ENCODE measurements around the gene LUC7L3. TPM values are rescaled to one million over a fixed set of nuclear protein-coding genes. Genes with fewer than 3 reads are reported as not detected.

The LUC7L3 gene
- total RNA-seq, 4 donors from 2014 or later = 31.6 to 70.2 (median 51.6) TPM

DNA sequence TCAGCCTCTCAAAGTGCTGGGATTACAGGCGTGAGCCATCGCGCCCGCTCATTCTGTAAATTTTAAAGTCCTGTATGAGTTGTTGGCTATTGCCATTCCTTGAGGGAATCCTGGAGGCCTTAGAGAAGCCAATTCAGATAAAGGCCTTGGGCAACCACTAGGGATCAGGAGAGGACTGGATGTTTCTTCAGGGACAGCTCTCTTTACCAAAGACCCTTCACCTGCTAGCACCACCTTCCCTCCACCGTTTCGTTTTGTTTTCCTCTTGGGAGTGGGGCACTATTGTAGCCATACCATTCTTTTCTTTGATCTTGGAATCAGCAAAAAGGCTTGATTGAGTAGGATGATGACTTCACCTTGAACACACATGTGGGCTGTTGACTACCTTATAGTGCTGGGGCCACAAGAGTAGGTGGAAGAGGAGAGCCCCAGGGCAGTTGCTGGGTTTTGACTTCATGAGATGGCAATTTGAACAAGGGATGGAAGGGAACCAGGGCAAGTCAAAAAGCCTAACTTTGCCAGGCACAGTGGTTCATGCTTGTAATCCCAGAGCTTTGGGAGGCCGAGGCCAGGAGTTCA is 54.9 kb downstream of the LUC7L3 start:
- DNase-seq (ENCODE audit: low spot score in 2 of 2) = peak in 1 of 2 donors; percentile 40
- 83 to 89% methylated on average over 7 of the region's 7 CpGs for WGBS, 2 donors
- no peak overlapping the region for H3K4me3 ChIP-seq (ENCODE audit: low read depth, poor library complexity, severe bottlenecking)
- no peak for TF ChIP-seq POLR2A (IDR thresholded peaks at IDR 0.05)
- TF ChIP-seq, protein P1, sequence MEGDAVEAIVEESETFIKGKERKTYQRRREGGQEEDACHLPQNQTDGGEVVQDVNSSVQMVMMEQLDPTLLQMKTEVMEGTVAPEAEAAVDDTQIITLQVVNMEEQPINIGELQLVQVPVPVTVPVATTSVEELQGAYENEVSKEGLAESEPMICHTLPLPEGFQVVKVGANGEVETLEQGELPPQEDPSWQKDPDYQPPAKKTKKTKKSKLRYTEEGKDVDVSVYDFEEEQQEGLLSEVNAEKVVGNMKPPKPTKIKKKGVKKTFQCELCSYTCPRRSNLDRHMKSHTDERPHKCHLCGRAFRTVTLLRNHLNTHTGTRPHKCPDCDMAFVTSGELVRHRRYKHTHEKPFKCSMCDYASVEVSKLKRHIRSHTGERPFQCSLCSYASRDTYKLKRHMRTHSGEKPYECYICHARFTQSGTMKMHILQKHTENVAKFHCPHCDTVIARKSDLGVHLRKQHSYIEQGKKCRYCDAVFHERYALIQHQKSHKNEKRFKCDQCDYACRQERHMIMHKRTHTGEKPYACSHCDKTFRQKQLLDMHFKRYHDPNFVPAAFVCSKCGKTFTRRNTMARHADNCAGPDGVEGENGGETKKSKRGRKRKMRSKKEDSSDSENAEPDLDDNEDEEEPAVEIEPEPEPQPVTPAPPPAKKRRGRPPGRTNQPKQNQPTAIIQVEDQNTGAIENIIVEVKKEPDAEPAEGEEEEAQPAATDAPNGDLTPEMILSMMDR (IDR thresholded peaks at IDR 0.05) = no peak
- intact Hi-C loops (cut with DNase I; ENCODE audit: low total_unique reads) = no loop called here

GRCh38 chr17:50775926-50776325 is 56.5 kb downstream of the LUC7L3 start:
- peak in 1 of 2 donors; percentile 37 for DNase-seq (ENCODE audit: low spot score in 2 of 2)
- intact Hi-C loops (cut with DNase I; ENCODE audit: low total_unique reads) = no loop called here
- TF ChIP-seq, protein P1 (IDR thresholded peaks at IDR 0.05) = no peak
- TF ChIP-seq POLR2A (IDR thresholded peaks at IDR 0.05) = no peak
- no peak overlapping the region for H3K4me3 ChIP-seq (ENCODE audit: low read depth, poor library complexity, severe bottlenecking)
- 82 to 100% methylated on average over 3 of the region's 3 CpGs for WGBS, 2 donors

DNA sequence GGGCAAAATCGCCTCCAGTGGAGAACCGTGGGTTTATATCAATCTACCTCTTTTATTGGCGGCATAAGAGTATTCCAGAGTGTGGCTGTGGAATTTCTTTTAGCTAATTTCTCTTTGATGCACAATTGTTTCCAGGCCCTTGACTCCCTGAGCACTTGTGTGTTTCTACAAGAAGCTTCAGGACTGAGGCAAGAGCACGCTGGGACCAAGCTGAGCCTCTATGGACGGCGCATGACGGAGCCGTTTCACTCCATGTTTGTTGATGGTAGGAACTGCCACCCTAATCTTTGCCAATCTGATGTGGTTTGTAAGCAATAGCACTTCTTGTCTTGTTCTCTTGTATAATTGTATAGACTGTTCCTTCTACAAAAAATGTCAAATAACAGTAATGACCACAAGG is 59.1 kb downstream of the LUC7L3 start:
- TF ChIP-seq, protein P1 (IDR thresholded peaks at IDR 0.05) = no peak
- TF ChIP-seq POLR2A (IDR thresholded peaks at IDR 0.05) = no peak
- 86 to 88% methylated on average over 8 of the region's 8 CpGs for WGBS, 2 donors
- no peak for DNase-seq (ENCODE audit: low spot score in 2 of 2)
- no peak overlapping the region for H3K4me3 ChIP-seq (ENCODE audit: low read depth, poor library complexity, severe bottlenecking)
- intact Hi-C loops (cut with DNase I; ENCODE audit: low total_unique reads) = no loop called here

DNA sequence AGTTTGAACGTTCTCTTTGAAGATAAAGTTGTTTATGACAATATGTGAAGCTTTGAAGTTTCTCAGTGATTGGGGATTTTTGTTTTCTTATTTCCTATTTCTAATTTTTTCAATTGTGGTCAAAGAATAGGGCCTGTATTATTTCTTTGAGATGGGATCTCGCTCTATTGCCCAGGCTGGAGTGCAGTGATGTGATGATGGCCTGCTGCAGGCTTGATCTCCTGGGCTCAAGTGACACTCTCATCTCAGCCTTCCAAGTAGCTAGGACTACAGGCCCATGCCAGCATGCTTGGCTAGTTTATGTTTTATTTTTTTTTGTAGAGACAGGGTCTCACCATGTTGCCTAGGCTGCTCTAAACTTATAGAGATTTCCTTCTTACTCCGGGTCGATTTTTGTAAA is 59.6 kb downstream of the LUC7L3 start:
- intact Hi-C loops (cut with DNase I; ENCODE audit: low total_unique reads) = no loop called here
- WGBS, 2 donors = 88 to 91% methylated on average over 4 of the region's 4 CpGs
- H3K4me3 ChIP-seq (ENCODE audit: low read depth, poor library complexity, severe bottlenecking) = no peak overlapping the region
- TF ChIP-seq, protein P1 (IDR thresholded peaks at IDR 0.05) = no peak
- no peak for TF ChIP-seq POLR2A (IDR thresholded peaks at IDR 0.05)
- no peak for DNase-seq (ENCODE audit: low spot score in 2 of 2)

DNA sequence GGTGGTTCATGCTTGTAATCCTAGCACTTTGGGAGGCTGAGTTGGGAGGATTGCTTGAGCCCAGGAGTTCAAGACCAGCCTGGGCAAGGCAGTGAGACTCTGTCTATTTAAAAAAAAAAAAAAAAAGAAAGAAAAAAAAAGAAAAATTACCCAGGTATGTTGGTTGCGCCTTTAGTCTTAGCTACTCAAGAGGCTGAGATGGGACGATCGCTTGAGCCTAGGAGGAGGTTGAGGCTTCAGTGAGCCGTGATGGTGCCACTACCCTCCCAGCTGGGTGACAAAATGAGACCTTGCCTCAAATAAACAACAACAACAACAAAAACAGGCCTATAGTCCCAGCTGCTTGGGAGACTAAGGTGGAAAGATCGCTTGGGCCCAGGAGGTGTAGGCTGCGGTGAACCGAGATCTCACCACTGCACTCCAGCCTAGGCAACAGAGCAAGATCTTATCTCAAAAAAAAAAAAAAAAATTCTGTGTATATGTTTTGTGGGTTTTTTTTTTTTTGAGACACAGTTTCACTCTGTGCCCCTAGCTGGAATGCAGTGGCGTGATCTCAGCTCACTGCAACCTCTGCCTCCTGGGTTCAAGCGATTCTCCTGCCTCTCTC is 60.4 kb downstream of the LUC7L3 start:
- no peak for TF ChIP-seq POLR2A (IDR thresholded peaks at IDR 0.05)
- TF ChIP-seq, protein P1 (IDR thresholded peaks at IDR 0.05) = no peak
- no peak for DNase-seq (ENCODE audit: low spot score in 2 of 2)
- WGBS, 2 donors = 92 to 94% methylated on average over 9 of the region's 9 CpGs
- intact Hi-C loops (cut with DNase I; ENCODE audit: low total_unique reads) = no loop called here
- H3K4me3 ChIP-seq (ENCODE audit: low read depth, poor library complexity, severe bottlenecking) = no peak overlapping the region

DNA sequence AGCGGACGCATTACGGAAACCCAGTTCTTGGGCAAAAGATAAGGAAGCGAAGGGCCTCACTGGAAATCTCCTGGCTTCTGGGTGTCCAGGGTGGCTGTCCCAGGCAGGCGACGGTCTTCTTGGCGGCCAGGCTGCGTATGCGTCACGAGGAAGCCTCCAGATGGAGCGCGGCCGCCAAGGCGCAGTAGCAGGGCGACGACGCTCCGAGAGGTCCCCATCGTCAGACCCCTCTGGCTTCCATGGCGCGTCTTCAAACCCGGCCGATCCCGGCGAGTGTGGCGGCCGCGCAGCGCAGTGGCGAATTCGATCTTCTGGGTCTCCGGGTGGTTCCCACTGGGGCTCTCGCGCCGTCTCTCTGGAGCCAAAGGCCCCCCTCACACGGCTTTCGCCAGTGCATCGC is 61.8 kb downstream of the LUC7L3 start:
- WGBS, 2 donors = 58 to 73% methylated on average over 25 to 38 of the region's 38 CpGs
- no peak for TF ChIP-seq POLR2A (IDR thresholded peaks at IDR 0.05)
- TF ChIP-seq, protein P1 (IDR thresholded peaks at IDR 0.05) = no peak
- no peak for DNase-seq (ENCODE audit: low spot score in 2 of 2)
- intact Hi-C loops (cut with DNase I; ENCODE audit: low total_unique reads) = no loop called here
- no peak overlapping the region for H3K4me3 ChIP-seq (ENCODE audit: low read depth, poor library complexity, severe bottlenecking)

Data from lower leg skin (tissue), 4 donors.